ENCODE data around the gene CYBRD1.

CYBRD1 gene

GRCh38 chr2:171554991-171555615 lies 32.8 kb downstream of the CYBRD1 start:
- no peak for TF ChIP-seq CTCF (conservative IDR thresholded peaks at IDR 0.05)
- H3K27ac ChIP-seq, result no peak overlapping the region

- no peak for TF ChIP-seq CTCF (conservative IDR thresholded peaks at IDR 0.05)
- no peak overlapping the region for H3K27ac ChIP-seq
These were observed 35.1 kb downstream of the CYBRD1 start for GRCh38 chr2:171557363-171557762.

- no peak for TF ChIP-seq CTCF (conservative IDR thresholded peaks at IDR 0.05)
- peak overlapping the region; percentile 92 for H3K27ac ChIP-seq
These were observed 41.0 kb downstream of the CYBRD1 start for GRCh38 chr2:171563301-171563700.

- peak overlapping the region; percentile 92 for H3K27ac ChIP-seq
- no peak for TF ChIP-seq CTCF (conservative IDR thresholded peaks at IDR 0.05)
These were observed 42.2 kb downstream of the CYBRD1 start for GRCh38 chr2:171564463-171564862.

- H3K27ac ChIP-seq, result peak overlapping the region; percentile 92
- TF ChIP-seq CTCF (conservative IDR thresholded peaks at IDR 0.05), result no peak
These were observed 43.8 kb downstream of the CYBRD1 start for GRCh38 chr2:171566057-171566456.

GRCh38 chr2:171566753-171567152 lies 44.5 kb downstream of the CYBRD1 start:
- peak overlapping the region; percentile 92 for H3K27ac ChIP-seq
- no peak for TF ChIP-seq CTCF (conservative IDR thresholded peaks at IDR 0.05)

GRCh38 chr2:171568089-171568488 lies 45.8 kb downstream of the CYBRD1 start:
- H3K27ac ChIP-seq, result no peak overlapping the region
- no peak; the same call in 1 of the 2 replicates for TF ChIP-seq CTCF (conservative IDR thresholded peaks at IDR 0.05)

Measured in VCaP (cell line).